Suprapubic skin (tissue), 4 donors: Measurements from ENCODE around the gene SPDYE4.

Experiments used
- CTCF ChIP-seq, 2 donors: fragments of 200-600 bp in 1 of 2; fragments of 450-650 bp in 1 of 2; sonication (generic) in 1 of 2; IDR thresholded peaks; one replicate each; pipeline ENCODE4 v1.5.1; 2016 to 2019; ENCODE audit warnings: antibody characterized with exemption in 2 of 2, mild to moderate bottlenecking in 1 of 2, moderate library complexity in 1 of 2
- POLR2A ChIP-seq, 2 donors: fragments of 450-650 bp; IDR thresholded peaks; one replicate each; pipeline ENCODE4 v1.6.1; 2017; ENCODE audit warnings: antibody characterized with exemption in 2 of 2, mild to moderate bottlenecking in 2 of 2, moderate library complexity in 2 of 2
- POLR2AphosphoS5 ChIP-seq, 3 donors: sonication (generic); formaldehyde crosslinking; IDR thresholded peaks; one replicate each; pipeline ENCODE4 v1.6.1; 2017; ENCODE audit warnings: antibody characterized with exemption in 3 of 3

GRCh38 chr17:8746501-8747236, 11.7 kb downstream of the SPDYE4 start:
- no peak for TF ChIP-seq CTCF (IDR thresholded peaks at IDR 0.05)
- no peak for TF ChIP-seq POLR2A (IDR thresholded peaks at IDR 0.05)
- no peak for TF ChIP-seq POLR2AphosphoS5 (IDR thresholded peaks at IDR 0.05)
